Measurements from ENCODE around the gene PRDM2.

Gene PRDM2

GRCh38 chr1:13780780-13781179, 80.8 kb downstream of the PRDM2 start:
- Histone ChIP-seq H3K36me3 (ENCODE audit: insufficient read depth, low read length) (peaks cover 99% of the 10 kb centered on the region), H3K79me2 (ENCODE audit: insufficient read depth, low read length) (peaks cover 40% of the 10 kb centered on the region)

GRCh38 chr1:13781228-13781627, 81.2 kb downstream of the PRDM2 start:
- no peak overlapping the region for H3K4me3 ChIP-seq (ENCODE audit: low read depth, low read length, poor library complexity, severe bottlenecking)
- H4K20me1 ChIP-seq (ENCODE audit: insufficient read depth, low read length), result peaks cover 20% of the 10 kb centered on the region; the same call in 1 of the 2 replicates
- no peaks in the 10 kb centered on the region for H3F3A ChIP-seq (ENCODE audit: insufficient read depth, low read length)
- peaks cover 43% of the 10 kb centered on the region for H3K79me2 ChIP-seq (ENCODE audit: insufficient read depth, low read length)
- H3K27me3 ChIP-seq (ENCODE audit: insufficient read depth, low read length), result no peaks in the 10 kb centered on the region
- H3K27ac ChIP-seq (ENCODE audit: low read depth, low read length, poor library complexity, severe bottlenecking), result peak overlapping the region; percentile 36
- peak overlapping the region; percentile 28; the same call in 1 of the 2 replicates for H3K4me2 ChIP-seq (ENCODE audit: low read length)
- no peak overlapping the region; the same call in 1 of the 2 replicates for H3K9ac ChIP-seq (ENCODE audit: low read length)
- H3K9me2 ChIP-seq (ENCODE audit: low read depth, low read length), result no peaks in the 10 kb centered on the region
- no peaks in the 10 kb centered on the region for H3K9me3 ChIP-seq (ENCODE audit: low read length)
- H3K4me1 ChIP-seq (ENCODE audit: insufficient read depth, low read length, severe bottlenecking), result peaks cover 49% of the 10 kb centered on the region
- TF ChIP-seq CTCF (IDR thresholded peaks at IDR 0.05; ENCODE audit: low read length), result no peak
- no peak for TF ChIP-seq EZH2 (IDR thresholded peaks at IDR 0.05; ENCODE audit: borderline replicate concordance, low read length)
- H3K36me3 ChIP-seq (ENCODE audit: insufficient read depth, low read length), result peaks cover 98% of the 10 kb centered on the region
- no peak overlapping the region for H2AFZ ChIP-seq (ENCODE audit: low read length)

More at GRCh38 chr1:13780780-13781179, 80.8 kb downstream of the PRDM2 start:
- Histone ChIP-seq H3K9me3 (ENCODE audit: low read length) (no peaks in the 10 kb centered on the region), H3K4me1 (ENCODE audit: insufficient read depth, low read length, severe bottlenecking) (peaks cover 49% of the 10 kb centered on the region), H3F3A (ENCODE audit: insufficient read depth, low read length) (no peaks in the 10 kb centered on the region), H3K4me3 (ENCODE audit: low read depth, low read length, poor library complexity, severe bottlenecking) (no peak overlapping the region), H3K9ac (ENCODE audit: low read length) (no peak overlapping the region), H3K9me2 (ENCODE audit: low read depth, low read length) (no peaks in the 10 kb centered on the region), H3K27me3 (ENCODE audit: insufficient read depth, low read length) (no peaks in the 10 kb centered on the region), H4K20me1 (ENCODE audit: insufficient read depth, low read length) (peaks cover 20% of the 10 kb centered on the region; the same call in 1 of the 2 replicates), H3K4me2 (ENCODE audit: low read length) (peak overlapping the region; percentile 28; the same call in 1 of the 2 replicates), H2AFZ (ENCODE audit: low read length) (no peak overlapping the region), H3K27ac (ENCODE audit: low read depth, low read length, poor library complexity, severe bottlenecking) (no peak overlapping the region)
- TF ChIP-seq CTCF (IDR thresholded peaks at IDR 0.05; ENCODE audit: low read length) (no peak), EZH2 (IDR thresholded peaks at IDR 0.05; ENCODE audit: borderline replicate concordance, low read length) (no peak)

GRCh38 chr1:13781907-13782633, 82.1 kb downstream of the PRDM2 start:
- H3F3A ChIP-seq (ENCODE audit: insufficient read depth, low read length), result no peaks in the 10 kb centered on the region

More at GRCh38 chr1:13781907-13782633, 82.1 kb downstream of the PRDM2 start:
- peak overlapping the region; percentile 28 for H3K4me2 ChIP-seq (ENCODE audit: low read length)
- H3K79me2 ChIP-seq (ENCODE audit: insufficient read depth, low read length), result peaks cover 51% of the 10 kb centered on the region
- H3K36me3 ChIP-seq (ENCODE audit: insufficient read depth, low read length), result peaks cover 98% of the 10 kb centered on the region
- TF ChIP-seq EZH2 (IDR thresholded peaks at IDR 0.05; ENCODE audit: borderline replicate concordance, low read length) (no peak), CTCF (IDR thresholded peaks at IDR 0.05; ENCODE audit: low read length) (no peak)
- H3K9ac ChIP-seq (ENCODE audit: low read length), result no peak overlapping the region; the same call in 1 of the 2 replicates
- no peak overlapping the region for H2AFZ ChIP-seq (ENCODE audit: low read length)
- no peaks in the 10 kb centered on the region for H3K9me3 ChIP-seq (ENCODE audit: low read length)
- H3K4me3 ChIP-seq (ENCODE audit: low read depth, low read length, poor library complexity, severe bottlenecking), result peak overlapping the region; percentile 7
- H4K20me1 ChIP-seq (ENCODE audit: insufficient read depth, low read length), result peaks cover 20% of the 10 kb centered on the region; the same call in 1 of the 2 replicates
- no peaks in the 10 kb centered on the region for H3K27me3 ChIP-seq (ENCODE audit: insufficient read depth, low read length)
- peaks cover 49% of the 10 kb centered on the region for H3K4me1 ChIP-seq (ENCODE audit: insufficient read depth, low read length, severe bottlenecking)
- H3K27ac ChIP-seq (ENCODE audit: low read depth, low read length, poor library complexity, severe bottlenecking), result peak overlapping the region; percentile 36
- no peaks in the 10 kb centered on the region for H3K9me2 ChIP-seq (ENCODE audit: low read depth, low read length)

Measured in OCI-LY1 (cell line).